Left lung (tissue), 10 donors: Measurements from ENCODE around the gene LURAP1L. TPM values are rescaled to one million over a fixed set of nuclear protein-coding genes. Genes with fewer than 3 reads are reported as not detected.

ENCODE experiments used
- ATAC-seq: fragments of 200-7000 bp; cut with Tn5 transposase; one replicate; pipeline ENCODE4 v1.9.1; 2020; ENCODE audit warnings: moderate library complexity
- DNase-seq, 4 donors: peaks; one replicate each; pipeline ENCODE4 v3.0.0-alpha.2; 2013 to 2020
- H3K27ac ChIP-seq, 2 donors: fragments of 200-600 bp; sonication (generic) in 1 of 2; one replicate each; pipeline versions ENCODE4 v1.5.0 to v1.8.0; 2020 to 2021
- H3K27me3 ChIP-seq, 2 donors: fragments of 200-600 bp; sonication (generic) in 1 of 2; one replicate each; pipeline versions ENCODE4 v1.5.0 to v1.8.0; 2020 to 2021
- H3K36me3 ChIP-seq, 2 donors: fragments of 200-600 bp; sonication (generic) in 1 of 2; one replicate each; pipeline versions ENCODE4 v1.5.0 to v1.8.0; 2020 to 2021
- H3K4me1 ChIP-seq, 2 donors: fragments of 200-600 bp; one replicate each; pipeline ENCODE4 v1.8.0; 2021
- H3K4me3 ChIP-seq, 2 donors: fragments of 200-600 bp; sonication (generic) in 1 of 2; one replicate each; pipeline versions ENCODE4 v1.5.0 to v1.8.0; 2020 to 2021; ENCODE audit warnings: mild to moderate bottlenecking in 1 of 2
- H3K9me3 ChIP-seq, 2 donors: fragments of 200-600 bp; sonication (generic) in 1 of 2; one replicate each; pipeline versions ENCODE4 v1.5.0 to v1.8.0; 2020 to 2021
- intact Hi-C, 2 donors: fragments of 100-400 bp; cut with DNase I; formaldehyde crosslinking; loops; one replicate each; pipeline versions ENCODE4 v1.11.2 to v1.14.2; 2022
- polyA plus RNA-seq, 6 donors: library from polyadenylated mRNA; unstranded; fragments of 120-200 nt; gene quantifications; one replicate each; pipeline ENCODE4 v1.2.1, GENCODE V29; 2013; ENCODE audit not compliant: insufficient read length in 6 of 6
- total RNA-seq, 2 donors: library from RNA; stranded (reverse); fragmentation: NEBNext Ultra II Directional; extraction: Animal tissue kit (Norgen Biotek cat#: 25700); gene quantifications; one replicate each; pipeline ENCODE4 v1.2.1, GENCODE V29; 2021
- TF ChIP-seq, protein P1 (sequence below), 2 donors: fragments of 200-600 bp; sonication (generic) in 1 of 2; IDR thresholded peaks; one replicate each; pipeline versions ENCODE4 v1.5.0 to v1.8.0; 2021; ENCODE audit warnings: antibody characterized with exemption in 2 of 2
- donor health status: DM: no; HTN: yes; CAD: no.
- donor health status: DM: no; HTN: no; CAD: no.

The LURAP1L gene
- total and polyA plus RNA-seq, 8 donors: 37.7 to 83.9 (median 61.6) TPM

DNA sequence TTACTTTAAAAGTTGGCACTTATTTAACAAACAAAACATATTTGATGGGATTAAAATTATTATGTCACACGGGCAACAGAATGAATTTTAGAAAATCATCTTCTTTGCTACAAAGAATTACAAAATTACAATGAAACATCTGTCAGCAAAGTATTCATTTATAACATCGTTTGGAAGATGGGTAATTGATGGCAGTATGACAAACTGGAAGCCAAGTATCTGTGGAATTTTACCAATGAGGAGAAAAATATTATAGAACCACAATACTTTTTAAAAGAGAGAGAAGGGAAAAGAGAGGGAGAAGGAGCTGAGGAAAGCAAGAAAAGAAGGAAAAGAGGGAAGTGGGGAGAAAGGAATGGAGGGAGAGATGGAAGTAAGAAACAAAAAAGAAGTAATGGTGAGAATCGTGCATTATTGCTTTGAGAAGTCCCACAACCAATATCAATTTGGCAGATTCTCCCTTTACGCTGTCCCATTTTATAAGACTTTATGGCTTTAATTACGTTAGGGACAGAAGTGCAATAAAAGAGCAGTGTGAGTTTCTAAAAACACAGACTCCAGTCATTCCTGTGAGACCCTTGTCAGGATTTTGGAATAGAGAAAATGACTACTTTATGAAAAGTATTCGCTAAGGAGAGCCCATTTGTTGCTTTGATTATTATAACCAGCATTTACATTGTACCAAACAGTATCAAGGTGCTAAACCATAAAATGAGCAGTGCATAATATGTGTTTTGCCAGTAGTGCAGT, 76.7 kb downstream of the LURAP1L start:
- no peaks in the 10 kb centered on the region for H3K9me3 ChIP-seq
- no peak overlapping the region for H3K27ac ChIP-seq
- peaks cover 0 to 3% of the 10 kb centered on the region in 2 donors for H3K4me1 ChIP-seq
- ATAC-seq (no peak), DNase-seq (no peak)
- no peak overlapping the region for H3K4me3 ChIP-seq
- no peaks in the 10 kb centered on the region for H3K27me3 ChIP-seq
- intact Hi-C loops: no loop called here
- TF ChIP-seq, protein P1, sequence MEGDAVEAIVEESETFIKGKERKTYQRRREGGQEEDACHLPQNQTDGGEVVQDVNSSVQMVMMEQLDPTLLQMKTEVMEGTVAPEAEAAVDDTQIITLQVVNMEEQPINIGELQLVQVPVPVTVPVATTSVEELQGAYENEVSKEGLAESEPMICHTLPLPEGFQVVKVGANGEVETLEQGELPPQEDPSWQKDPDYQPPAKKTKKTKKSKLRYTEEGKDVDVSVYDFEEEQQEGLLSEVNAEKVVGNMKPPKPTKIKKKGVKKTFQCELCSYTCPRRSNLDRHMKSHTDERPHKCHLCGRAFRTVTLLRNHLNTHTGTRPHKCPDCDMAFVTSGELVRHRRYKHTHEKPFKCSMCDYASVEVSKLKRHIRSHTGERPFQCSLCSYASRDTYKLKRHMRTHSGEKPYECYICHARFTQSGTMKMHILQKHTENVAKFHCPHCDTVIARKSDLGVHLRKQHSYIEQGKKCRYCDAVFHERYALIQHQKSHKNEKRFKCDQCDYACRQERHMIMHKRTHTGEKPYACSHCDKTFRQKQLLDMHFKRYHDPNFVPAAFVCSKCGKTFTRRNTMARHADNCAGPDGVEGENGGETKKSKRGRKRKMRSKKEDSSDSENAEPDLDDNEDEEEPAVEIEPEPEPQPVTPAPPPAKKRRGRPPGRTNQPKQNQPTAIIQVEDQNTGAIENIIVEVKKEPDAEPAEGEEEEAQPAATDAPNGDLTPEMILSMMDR (IDR thresholded peaks at IDR 0.05): no peak
- no peaks in the 10 kb centered on the region for H3K36me3 ChIP-seq

DNA sequence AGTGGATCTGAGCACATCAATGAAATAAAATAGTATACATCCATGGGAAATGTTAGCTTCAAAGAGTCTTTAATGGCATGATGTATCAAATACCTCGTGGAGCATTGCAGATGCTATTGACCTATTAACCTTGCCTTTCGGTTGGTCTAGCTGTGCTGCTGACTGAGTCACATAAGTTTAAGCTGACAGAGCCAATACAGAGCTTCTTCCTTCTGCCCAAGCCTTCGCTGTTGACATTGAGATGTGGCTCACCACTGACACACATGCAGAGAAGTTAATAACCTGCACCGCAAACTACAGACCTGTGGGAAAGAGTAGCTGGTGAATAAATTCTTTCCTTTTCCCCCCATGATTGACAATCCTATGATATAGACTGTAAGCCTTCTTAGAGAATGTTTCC, 78.2 kb downstream of the LURAP1L start:
- intact Hi-C loops: no loop called here
- Histone ChIP-seq H3K27me3 (no peaks in the 10 kb centered on the region), H3K36me3 (no peaks in the 10 kb centered on the region), H3K9me3 (no peaks in the 10 kb centered on the region), H3K27ac (no peak overlapping the region), H3K4me3 (no peak overlapping the region), H3K4me1 (peaks cover 0 to 3% of the 10 kb centered on the region in 2 donors)
- TF ChIP-seq, protein P1 (IDR thresholded peaks at IDR 0.05): no peak
- ATAC-seq: no peak
- DNase-seq: no peak

DNA sequence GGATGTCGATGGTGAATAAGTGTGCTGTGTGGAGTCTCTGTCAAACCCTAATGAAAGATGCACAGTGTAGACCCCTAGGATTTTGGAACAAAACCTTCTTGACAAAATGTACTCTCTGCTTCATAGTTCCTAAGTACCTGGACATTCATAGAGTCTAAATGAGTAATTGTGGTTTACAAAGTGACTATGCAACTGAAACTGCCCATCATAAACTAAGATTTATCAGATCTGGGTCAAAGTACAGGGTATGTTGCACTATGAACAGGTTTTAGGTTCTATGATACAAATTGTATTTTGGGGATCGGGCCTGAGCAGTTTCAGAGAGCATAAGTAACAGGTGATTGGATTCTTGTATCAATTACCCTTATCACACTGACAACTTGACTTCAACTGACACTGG, 79.4 kb downstream of the LURAP1L start:
- no peaks in the 10 kb centered on the region for H3K27me3 ChIP-seq
- intact Hi-C loops: no loop called here
- TF ChIP-seq, protein P1 (IDR thresholded peaks at IDR 0.05): no peak
- H3K4me1 ChIP-seq: peaks cover 0 to 3% of the 10 kb centered on the region in 2 donors
- H3K36me3 ChIP-seq: no peaks in the 10 kb centered on the region
- DNase-seq (no peak), ATAC-seq (no peak)
- H3K4me3 ChIP-seq: no peak overlapping the region
- H3K9me3 ChIP-seq: no peaks in the 10 kb centered on the region
- H3K27ac ChIP-seq: no peak overlapping the region

GRCh38 chr9:12855066-12855465, 80.2 kb downstream of the LURAP1L start:
- Histone ChIP-seq H3K9me3 (no peaks in the 10 kb centered on the region), H3K36me3 (no peaks in the 10 kb centered on the region), H3K4me1 (no peaks in the 10 kb centered on the region), H3K27ac (no peak overlapping the region), H3K4me3 (no peak overlapping the region), H3K27me3 (no peaks in the 10 kb centered on the region)
- DNase-seq (no peak), ATAC-seq (no peak)
- TF ChIP-seq, protein P1 (IDR thresholded peaks at IDR 0.05): no peak
- intact Hi-C loops: no loop called here

DNA sequence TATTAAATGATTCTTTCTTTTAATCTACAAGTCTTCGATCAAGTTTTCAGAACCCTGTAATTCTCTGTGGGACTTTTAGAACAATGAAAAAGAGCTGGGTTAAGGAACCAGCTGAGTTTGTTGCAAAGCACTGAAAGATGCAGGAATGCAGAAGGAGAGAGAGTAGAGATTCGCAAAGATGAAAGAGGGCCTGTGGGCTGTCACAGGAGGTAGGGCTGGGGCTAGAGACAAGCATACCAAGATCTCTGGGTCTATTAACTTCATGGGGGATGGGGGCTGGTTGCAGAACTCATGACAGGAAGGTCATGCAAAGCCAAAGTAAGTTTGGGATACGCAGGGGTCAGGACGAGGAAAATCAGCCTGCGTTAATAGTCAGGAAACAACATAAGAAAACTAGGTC, 81.8 kb downstream of the LURAP1L start:
- intact Hi-C loops: no loop called here
- Histone ChIP-seq H3K27ac (no peak overlapping the region), H3K4me3 (no peak overlapping the region), H3K36me3 (no peaks in the 10 kb centered on the region), H3K9me3 (no peaks in the 10 kb centered on the region), H3K27me3 (no peaks in the 10 kb centered on the region), H3K4me1 (no peaks in the 10 kb centered on the region)
- TF ChIP-seq, protein P1 (IDR thresholded peaks at IDR 0.05): no peak
- ATAC-seq (no peak), DNase-seq (no peak)
